PC-9 (cell line): ENCODE data around the gene MYOF.

Source experiments
- CTCF ChIP-seq: fragments of 200-600 bp; sonication (generic); conservative IDR thresholded peaks from 2 replicates; pipeline ENCODE4 v1.6.1; 2017; ENCODE audit warnings: mixed run types, antibody characterized with exemption, mild to moderate bottlenecking, moderate library complexity
- EZH2 ChIP-seq: fragments of 200-600 bp; sonication (generic); IDR thresholded peaks from 2 replicates; pipeline ENCODE4 v1.8.0; 2017; ENCODE audit warnings: antibody characterized with exemption, low read depth

- TF ChIP-seq CTCF = no peak
- TF ChIP-seq EZH2 = no peak
These were observed 71.3 kb downstream of the MYOF start for GRCh38 chr10:93410697-93411348.
